ENCODE data around the gene GNAZ. TPM values are rescaled to one million over a fixed set of nuclear protein-coding genes. Genes with fewer than 3 reads are reported as not detected.

Gene GNAZ
- total RNA-seq, 1 experiment from 2014 or later: 1.2 TPM

DNA sequence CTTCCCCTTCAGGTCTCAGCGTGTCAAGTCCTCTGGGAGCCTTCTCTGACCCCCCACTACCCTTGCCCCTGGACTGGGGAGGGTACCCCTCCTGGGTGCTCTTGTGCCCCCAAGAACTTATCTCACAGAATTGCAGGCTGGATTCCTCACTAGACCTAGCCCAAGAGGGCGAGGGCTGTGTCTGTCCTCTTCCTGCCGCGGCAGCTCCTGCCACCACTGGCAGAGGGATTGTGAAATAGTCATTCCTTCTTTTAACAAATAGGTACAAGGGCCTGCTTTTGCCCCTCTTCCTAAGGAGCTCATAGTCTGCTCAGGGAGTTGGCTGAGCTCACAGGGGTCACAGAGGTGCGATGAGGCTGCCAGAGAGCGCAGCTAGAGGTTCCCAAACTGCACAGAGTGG is 80.4 kb downstream of the GNAZ start:
- no peak overlapping the region for H3K27ac ChIP-seq
- H3K9me2 ChIP-seq (ENCODE audit: insufficient read depth): no peaks in the 10 kb centered on the region
- BruUV-seq (replicated peaks): no TSS peak
- H3K36me3 ChIP-seq (ENCODE audit: low read depth): no peaks in the 10 kb centered on the region
- intact Hi-C loops (cut with micrococcal nuclease; ENCODE audit: unreplicated experiment): no loop called here
- no peak overlapping the region for H2AFZ ChIP-seq
- ChIA-PET POLR2A (ENCODE audit: unreplicated experiment) (no interaction called here), CTCF (interaction anchor here (0.5 kb wide), 1 partner anchor 255 kb away, joined by 4 read pairs; no protein-coding TSS in a partner anchor)
- TF ChIP-seq EZH2 (IDR thresholded peaks at IDR 0.05; ENCODE audit: low read depth): no peak
- TF ChIP-seq, protein P1, sequence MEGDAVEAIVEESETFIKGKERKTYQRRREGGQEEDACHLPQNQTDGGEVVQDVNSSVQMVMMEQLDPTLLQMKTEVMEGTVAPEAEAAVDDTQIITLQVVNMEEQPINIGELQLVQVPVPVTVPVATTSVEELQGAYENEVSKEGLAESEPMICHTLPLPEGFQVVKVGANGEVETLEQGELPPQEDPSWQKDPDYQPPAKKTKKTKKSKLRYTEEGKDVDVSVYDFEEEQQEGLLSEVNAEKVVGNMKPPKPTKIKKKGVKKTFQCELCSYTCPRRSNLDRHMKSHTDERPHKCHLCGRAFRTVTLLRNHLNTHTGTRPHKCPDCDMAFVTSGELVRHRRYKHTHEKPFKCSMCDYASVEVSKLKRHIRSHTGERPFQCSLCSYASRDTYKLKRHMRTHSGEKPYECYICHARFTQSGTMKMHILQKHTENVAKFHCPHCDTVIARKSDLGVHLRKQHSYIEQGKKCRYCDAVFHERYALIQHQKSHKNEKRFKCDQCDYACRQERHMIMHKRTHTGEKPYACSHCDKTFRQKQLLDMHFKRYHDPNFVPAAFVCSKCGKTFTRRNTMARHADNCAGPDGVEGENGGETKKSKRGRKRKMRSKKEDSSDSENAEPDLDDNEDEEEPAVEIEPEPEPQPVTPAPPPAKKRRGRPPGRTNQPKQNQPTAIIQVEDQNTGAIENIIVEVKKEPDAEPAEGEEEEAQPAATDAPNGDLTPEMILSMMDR (conservative IDR thresholded peaks at IDR 0.05): no peak
- no peak overlapping the region for H3K4me2 ChIP-seq
- H3K79me2 ChIP-seq (ENCODE audit: low read depth): no peaks in the 10 kb centered on the region
- H4K20me1 ChIP-seq (ENCODE audit: insufficient read depth): no peaks in the 10 kb centered on the region
- peaks cover 22% of the 10 kb centered on the region for H3K4me1 ChIP-seq (replicated peaks; ENCODE audit: insufficient read depth)
- no peaks in the 10 kb centered on the region for H3K9me3 ChIP-seq (ENCODE audit: insufficient read depth, low read depth)
- no peak overlapping the region for H3K4me3 ChIP-seq
- H3K27me3 ChIP-seq (ENCODE audit: insufficient read depth, low read depth): no peaks in the 10 kb centered on the region
- DNase-seq: no peak
- peaks cover 13% of the 10 kb centered on the region; the same call in 1 of the 2 replicates for H3F3A ChIP-seq (ENCODE audit: insufficient read depth, low read depth)

DNA sequence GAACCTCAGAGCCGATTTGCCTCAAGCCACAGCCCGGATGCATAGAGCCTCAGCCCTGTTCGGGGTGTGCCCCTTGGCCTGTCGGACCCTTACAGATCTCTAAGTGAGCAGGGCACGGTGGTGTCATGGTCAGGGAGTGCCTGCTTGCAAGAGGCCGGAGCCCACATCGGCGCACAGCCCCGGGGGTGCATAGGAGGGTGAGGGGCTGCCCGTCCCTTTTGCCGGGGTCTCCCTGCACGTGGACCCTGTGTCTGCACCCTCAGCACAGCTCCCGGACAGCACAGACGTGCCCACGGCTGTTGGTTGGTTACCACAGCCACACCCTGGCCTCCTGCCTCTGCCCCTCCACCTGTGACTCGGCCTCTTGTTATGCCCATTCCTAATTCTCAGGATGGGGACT is 81.5 kb downstream of the GNAZ start:
- Histone ChIP-seq H3K4me3 (no peak overlapping the region), H3K27me3 (ENCODE audit: insufficient read depth, low read depth) (no peaks in the 10 kb centered on the region), H3K79me2 (ENCODE audit: low read depth) (no peaks in the 10 kb centered on the region), H3K9me2 (ENCODE audit: insufficient read depth) (no peaks in the 10 kb centered on the region), H3F3A (ENCODE audit: insufficient read depth, low read depth) (peaks cover 13% of the 10 kb centered on the region; the same call in 1 of the 2 replicates), H3K4me1 (replicated peaks; ENCODE audit: insufficient read depth) (peaks cover 27% of the 10 kb centered on the region), H3K27ac (no peak overlapping the region), H3K4me2 (no peak overlapping the region), H3K9me3 (ENCODE audit: insufficient read depth, low read depth) (no peaks in the 10 kb centered on the region), H4K20me1 (ENCODE audit: insufficient read depth) (no peaks in the 10 kb centered on the region), H2AFZ (no peak overlapping the region), H3K36me3 (ENCODE audit: low read depth) (no peaks in the 10 kb centered on the region)
- CTCF ChIA-PET: no interaction called here
- no TSS peak for BruUV-seq (replicated peaks)
- POLR2A ChIA-PET (ENCODE audit: unreplicated experiment): no interaction called here
- no peak for DNase-seq
- TF ChIP-seq, protein P1 (conservative IDR thresholded peaks at IDR 0.05): no peak
- no peak for TF ChIP-seq EZH2 (IDR thresholded peaks at IDR 0.05; ENCODE audit: low read depth)
- intact Hi-C loops (cut with micrococcal nuclease; ENCODE audit: unreplicated experiment): no loop called here

DNA sequence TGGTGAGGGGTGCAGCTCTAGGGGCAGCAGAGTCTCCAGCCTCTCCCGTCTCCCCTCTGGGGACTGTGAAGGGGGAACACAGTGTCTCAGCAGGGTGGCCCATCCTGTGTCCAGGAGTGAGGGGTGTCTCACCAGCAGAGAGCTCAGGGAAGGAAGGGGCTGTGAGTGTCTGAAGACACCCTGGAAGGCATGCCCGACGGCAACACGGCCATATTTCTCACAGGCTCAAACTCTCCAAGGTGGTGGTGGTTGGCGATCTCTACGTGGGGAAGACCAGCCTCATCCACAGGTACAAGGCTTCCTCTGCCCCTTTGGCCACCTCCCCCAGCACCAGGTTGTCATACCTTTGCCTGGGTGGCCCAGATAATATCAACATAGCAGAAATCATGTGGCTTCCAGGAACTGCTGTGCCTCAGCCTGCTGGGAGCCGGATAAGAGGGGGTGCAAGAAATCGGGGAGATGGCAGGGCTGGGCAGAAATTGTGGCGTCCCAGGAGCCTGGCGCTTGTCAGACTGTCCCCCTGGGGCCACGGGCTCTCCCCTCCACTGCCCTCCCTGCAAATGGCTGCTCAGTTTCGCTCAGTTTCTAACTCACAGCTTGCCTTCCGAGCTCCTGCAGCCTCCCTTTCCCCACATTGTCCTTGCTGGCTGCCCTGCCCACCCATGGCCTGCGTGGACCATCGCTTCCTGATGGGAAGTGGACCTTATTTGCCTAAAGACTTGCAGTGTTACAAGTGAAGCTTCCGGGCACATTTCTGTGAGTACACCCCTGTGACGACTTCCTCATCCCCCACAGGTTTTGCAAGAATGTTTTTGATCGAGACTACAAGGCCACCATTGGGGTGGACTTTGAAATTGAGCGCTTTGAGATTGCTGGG is 82.2 kb downstream of the GNAZ start:
- intact Hi-C loops (cut with micrococcal nuclease; ENCODE audit: unreplicated experiment): no loop called here
- no peak for DNase-seq
- no peaks in the 10 kb centered on the region for H4K20me1 ChIP-seq (ENCODE audit: insufficient read depth)
- ChIA-PET CTCF (no interaction called here), POLR2A (ENCODE audit: unreplicated experiment) (interaction anchor here (0.5 kb wide), 1 partner anchor 214 kb away, joined by 3 read pairs; no protein-coding TSS in a partner anchor)
- TF ChIP-seq, protein P1 (conservative IDR thresholded peaks at IDR 0.05): no peak
- TF ChIP-seq EZH2 (IDR thresholded peaks at IDR 0.05; ENCODE audit: low read depth): no peak
- H3K4me3 ChIP-seq: no peak overlapping the region
- H3K9me3 ChIP-seq (ENCODE audit: insufficient read depth, low read depth): no peaks in the 10 kb centered on the region
- no peak overlapping the region for H2AFZ ChIP-seq
- peak overlapping the region; percentile 12; the same call in 1 of the 2 replicates for H3K4me2 ChIP-seq
- no peaks in the 10 kb centered on the region for H3K27me3 ChIP-seq (ENCODE audit: insufficient read depth, low read depth)
- H3K4me1 ChIP-seq (replicated peaks; ENCODE audit: insufficient read depth): peaks cover 27% of the 10 kb centered on the region
- H3K27ac ChIP-seq: no peak overlapping the region
- no peaks in the 10 kb centered on the region for H3K79me2 ChIP-seq (ENCODE audit: low read depth)
- H3F3A ChIP-seq (ENCODE audit: insufficient read depth, low read depth): peaks cover 7% of the 10 kb centered on the region; the same call in 1 of the 2 replicates
- BruUV-seq (replicated peaks): no TSS peak
- no peaks in the 10 kb centered on the region for H3K9me2 ChIP-seq (ENCODE audit: insufficient read depth)
- H3K36me3 ChIP-seq (ENCODE audit: low read depth): no peaks in the 10 kb centered on the region
